DMS 273 treated with DMSO at 0.1 percent for 48 hours (cell line): ENCODE data around the gene ZNF669.
"Not testable (repeated sequence)": the region's sequence is repeated elsewhere in the genome, so short reads cannot be mapped to it uniquely, and the experiment has no call there.

Source experiments
- DNase-seq: peaks from one replicate; lab custom pipeline; 2025; lab: John Stamatoyannopoulos, UW

The ZNF669 gene

GRCh38 chr1:247103859-247104591 lies at the start of gene ZNF669:
Gene ZNF669, minus strand, starts transcription at chr1:247104356. Its CDS starts 157 bp downstream, at chr1:247104199.
- DNase-seq = peak; percentile 89

GRCh38 chr1:247147781-247148180 lies 43.6 kb upstream of the ZNF669 start:
- DNase-seq = no peak

- DNase-seq = not testable (repeated sequence)
Observed at GRCh38 chr1:247147120-247147519, 43.0 kb upstream of the ZNF669 start.

DNA sequence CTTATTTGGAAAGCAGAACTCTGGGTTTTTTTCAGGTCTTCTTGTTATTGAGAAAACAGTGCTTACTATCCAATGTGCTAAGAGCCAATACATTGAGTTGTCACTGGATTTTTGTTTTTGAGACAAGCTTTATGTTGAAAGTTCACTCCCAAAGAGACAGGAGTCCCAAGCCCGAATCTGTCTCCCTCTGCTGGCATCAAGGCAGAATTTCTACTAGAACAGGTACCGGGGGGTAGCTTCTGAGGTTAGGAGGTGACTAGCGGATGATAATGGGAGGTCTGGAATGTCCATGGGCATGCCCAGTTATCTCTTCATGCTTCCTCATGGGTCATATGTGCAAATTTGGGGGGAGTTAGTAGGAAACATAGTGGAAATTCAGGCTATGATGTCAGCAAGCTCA lies 42.5 kb upstream of the ZNF669 start:
- DNase-seq = no peak

DNA sequence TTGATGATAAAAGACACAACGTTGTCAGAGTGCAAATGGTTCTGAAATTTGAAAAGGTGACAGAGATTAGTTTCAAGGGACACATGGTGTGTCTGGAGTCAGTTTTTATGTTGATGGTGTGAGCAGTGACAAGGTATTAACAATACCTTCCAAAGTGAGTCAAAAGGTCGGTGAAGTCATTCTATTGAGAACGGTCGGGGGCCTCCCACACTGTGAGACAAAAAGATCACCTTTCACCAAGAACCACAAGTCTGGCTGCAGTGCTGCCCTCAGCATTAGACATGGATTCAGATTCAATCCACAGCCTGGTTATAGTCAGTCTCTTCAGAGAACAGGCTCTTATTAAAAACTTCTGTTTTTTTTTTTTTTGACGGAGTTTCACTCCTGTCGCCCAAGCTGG lies 41.1 kb upstream of the ZNF669 start:
- DNase-seq = no peak

GRCh38 chr1:247139557-247139956 lies 35.4 kb upstream of the ZNF669 start:
- DNase-seq = not testable (repeated sequence)

- DNase-seq = no peak
Observed at GRCh38 chr1:247131236-247131635, 27.1 kb upstream of the ZNF669 start.

- not testable (repeated sequence) for DNase-seq
Observed at GRCh38 chr1:247127519-247128282, 23.5 kb upstream of the ZNF669 start.

DNA sequence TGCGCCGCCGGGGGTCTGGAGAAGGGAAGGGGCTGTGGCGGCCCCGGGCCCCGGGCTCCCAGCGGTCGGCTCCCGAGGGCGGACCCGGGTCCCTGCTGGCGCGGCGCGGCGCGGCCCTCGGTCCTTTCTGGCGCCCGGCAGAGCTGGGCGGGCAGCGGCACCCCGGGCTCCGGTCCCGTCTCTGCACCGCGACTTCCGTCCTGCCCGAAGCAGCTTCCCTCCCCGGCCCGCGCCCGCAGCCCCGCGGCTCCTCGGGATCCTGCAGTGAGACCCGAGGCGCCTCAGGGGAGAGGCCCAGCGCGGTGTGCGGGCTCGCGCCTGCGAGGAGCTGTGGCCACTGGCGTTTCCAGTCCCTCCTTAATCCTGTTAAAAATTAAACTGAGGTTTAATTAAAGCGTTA lies 22.4 kb upstream of the ZNF669 start:
- DNase-seq = not testable (repeated sequence)

DNA sequence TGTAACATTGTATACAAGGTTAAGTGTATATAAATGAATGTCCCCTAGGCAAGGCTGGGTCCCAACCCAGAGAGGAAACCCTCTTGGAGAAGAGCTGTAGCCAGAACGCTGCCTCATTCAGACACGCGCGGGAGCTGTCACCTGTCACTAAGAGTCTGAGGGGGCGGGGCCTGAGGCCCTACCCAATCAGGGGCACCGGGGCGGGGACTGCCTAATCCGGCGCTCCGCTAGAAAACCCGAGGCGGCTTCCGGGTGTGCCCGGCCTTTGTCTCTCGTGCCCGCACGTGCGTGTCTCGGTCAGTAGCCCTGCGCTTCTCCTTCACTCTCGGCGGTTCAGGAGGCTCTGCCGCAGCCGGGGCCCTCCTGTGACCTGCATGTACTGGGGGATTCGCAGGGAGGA lies 22.0 kb upstream of the ZNF669 start:
- not testable (repeated sequence) for DNase-seq

- DNase-seq = no peak
Observed at GRCh38 chr1:247121382-247121781, 17.2 kb upstream of the ZNF669 start.

DNA sequence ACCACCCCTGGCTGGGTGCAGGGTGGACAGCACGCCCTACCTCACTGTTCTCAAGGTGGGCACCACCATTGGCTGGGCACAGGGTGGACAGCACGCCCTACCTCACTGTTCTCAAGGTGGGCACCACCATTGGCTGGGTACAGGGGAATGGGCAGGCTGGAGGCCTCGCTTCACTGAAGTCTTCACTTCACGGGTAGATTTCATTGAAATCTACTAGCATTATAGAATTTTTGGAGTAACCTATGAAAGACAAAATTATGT lies 16.2 kb upstream of the ZNF669 start:
- not testable (repeated sequence) for DNase-seq

- DNase-seq = no peak
Observed at GRCh38 chr1:247119600-247120407, 15.6 kb upstream of the ZNF669 start.

DNA sequence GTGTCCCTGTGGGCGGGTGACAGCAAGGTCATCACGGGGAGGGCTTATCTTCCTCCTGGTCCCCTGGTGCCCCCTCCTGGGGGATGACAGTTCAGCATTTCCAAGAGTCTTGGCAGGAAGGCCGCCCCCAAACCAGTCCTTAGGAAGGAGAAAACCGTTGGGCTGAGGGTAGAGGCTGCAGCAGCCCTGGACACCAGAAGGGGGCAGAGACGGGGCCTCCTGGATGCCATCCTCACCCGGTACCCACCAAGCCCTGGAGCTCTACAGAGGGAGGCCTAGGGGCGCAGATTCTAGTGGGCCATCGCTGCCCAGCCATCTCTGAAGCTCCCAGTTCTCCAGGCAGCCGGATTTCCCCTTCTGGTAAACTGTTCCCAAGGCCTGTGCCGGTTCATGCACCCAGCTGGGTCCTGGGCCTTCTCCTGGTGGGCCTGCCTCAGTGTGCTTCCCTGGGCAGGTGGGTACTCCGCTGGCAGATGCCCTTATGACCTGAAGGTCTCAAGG lies 14.8 kb upstream of the ZNF669 start:
- DNase-seq = peak; percentile 45

DNA sequence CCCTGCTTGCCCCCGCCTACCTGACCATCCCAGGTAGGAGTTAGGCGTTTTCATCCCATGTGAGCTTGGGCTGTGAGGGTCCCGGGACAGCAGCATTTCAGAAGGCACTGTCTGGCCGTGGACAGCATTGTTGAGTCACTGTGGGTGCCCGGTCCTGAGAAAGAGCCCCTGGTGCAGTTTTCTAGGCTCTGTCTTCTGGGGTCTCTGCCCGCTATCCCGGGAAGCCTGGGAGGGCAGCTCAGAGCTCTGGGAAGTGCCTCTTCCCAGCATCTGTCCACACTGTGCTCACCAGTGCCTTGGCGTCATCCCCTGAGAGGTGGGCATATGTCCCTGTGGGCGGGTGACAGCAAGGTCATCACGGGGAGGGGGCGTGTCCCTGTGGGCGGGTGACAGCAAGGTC lies 11.4 kb upstream of the ZNF669 start:
- DNase-seq = no peak

DNA sequence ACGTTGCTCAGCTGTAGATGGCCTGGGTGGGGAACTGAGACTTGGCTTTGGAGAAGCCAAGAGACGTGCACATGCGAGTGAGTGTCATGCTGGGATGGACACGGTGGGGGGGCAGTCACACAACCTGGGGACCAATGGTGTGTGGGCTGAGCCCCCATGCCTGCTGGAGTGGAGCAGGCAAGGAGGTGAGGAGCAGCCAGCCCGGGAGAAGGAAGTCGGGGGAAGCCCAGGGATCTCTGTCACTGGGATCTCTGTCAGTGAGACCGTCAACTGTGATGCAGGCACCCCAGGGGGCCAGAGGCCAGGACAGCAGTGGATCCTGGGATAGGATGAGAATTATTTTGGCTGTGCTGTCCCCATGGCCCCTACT lies 11.0 kb upstream of the ZNF669 start:
- no peak for DNase-seq

DNA sequence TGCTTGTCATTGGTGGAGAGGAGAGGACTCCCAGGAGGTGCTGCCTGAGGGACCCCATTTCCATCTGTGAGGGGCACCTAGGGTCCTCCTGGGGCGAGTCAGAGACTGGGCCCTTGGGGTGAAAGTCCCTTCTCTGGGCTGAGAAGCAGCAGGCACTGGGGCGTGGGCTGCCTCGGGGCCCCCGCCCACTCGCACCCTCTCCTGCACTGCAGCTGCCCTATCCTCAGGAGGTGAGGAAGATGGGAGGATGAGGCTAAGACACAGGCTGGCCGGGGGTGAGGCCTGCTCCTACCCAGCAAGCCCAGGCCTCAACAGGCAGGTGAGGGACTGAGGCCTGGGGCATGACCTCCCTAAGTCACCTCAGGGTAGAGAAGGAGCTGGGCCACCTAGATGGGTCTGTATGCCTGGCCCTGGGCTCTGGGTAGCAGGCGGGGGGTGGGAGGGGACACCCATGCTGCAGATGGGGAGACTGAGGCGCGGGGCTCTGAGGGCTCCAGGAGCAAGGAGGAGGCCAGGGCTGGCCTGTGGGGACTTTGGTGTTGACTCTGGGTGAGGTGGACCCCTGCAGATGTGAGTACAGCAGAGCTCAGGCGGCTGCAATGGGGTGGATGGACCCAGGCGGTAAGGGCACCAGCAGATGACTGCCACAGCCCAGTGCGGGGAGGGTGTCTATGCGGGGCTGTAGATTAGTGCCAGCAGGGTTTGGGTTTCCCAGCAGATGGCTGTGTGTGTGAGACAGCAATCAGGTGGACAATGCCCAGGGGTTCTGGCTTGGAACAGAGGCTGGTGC lies 10.4 kb upstream of the ZNF669 start:
- no peak for DNase-seq

- DNase-seq = no peak
Observed at GRCh38 chr1:247113733-247114271, 9.6 kb upstream of the ZNF669 start.

- DNase-seq = no peak
Observed at GRCh38 chr1:247113094-247113497, 8.9 kb upstream of the ZNF669 start.

GRCh38 chr1:247112479-247112781 lies 8.3 kb upstream of the ZNF669 start:
- DNase-seq = no peak

GRCh38 chr1:247111700-247112478 lies 7.7 kb upstream of the ZNF669 start:
- no peak for DNase-seq
